Mesenchymal stem cell (in vitro differentiated cells and primary cell): ENCODE data around the gene NDUFA13. TPM values are rescaled to one million over a fixed set of nuclear protein-coding genes. Genes with fewer than 3 reads are reported as not detected.

ENCODE experiments used
- DNase-seq: peaks from one replicate; pipeline ENCODE4 v3.0.0-alpha.2; 2013
- H2AFZ ChIP-seq: one replicate; pipeline ENCODE4 v1.6.1; 2013; ENCODE audit warnings: low read depth, mild to moderate bottlenecking, control low read depth, inconsistent platforms, low read length, moderate library complexity
- H2AK5ac ChIP-seq: 2 replicates; pipeline ENCODE4 v1.6.1; 2013; ENCODE audit warnings: low read length, moderate library complexity, mild to moderate bottlenecking, inconsistent platforms; ENCODE audit not compliant: severe bottlenecking
- H2BK120ac ChIP-seq: one replicate; pipeline ENCODE4 v1.6.1; 2013; ENCODE audit warnings: low read depth, mild to moderate bottlenecking, inconsistent platforms, low read length, moderate library complexity
- H2BK12ac ChIP-seq, 2 experiments: one replicate each; pipeline ENCODE4 v1.6.1; 2013; ENCODE audit warnings: inconsistent platforms in 2 of 2, low read length in 2 of 2, mild to moderate bottlenecking in 2 of 2, moderate library complexity in 2 of 2, control low read depth in 1 of 2
- H2BK15ac ChIP-seq: one replicate; pipeline ENCODE4 v1.6.1; 2013; ENCODE audit warnings: mild to moderate bottlenecking, low read depth, inconsistent platforms; ENCODE audit not compliant: poor library complexity, severe bottlenecking
- H2BK5ac ChIP-seq: 2 replicates; pipeline ENCODE4 v1.6.1; 2013; ENCODE audit warnings: low read depth, mild to moderate bottlenecking, low read length, control low read depth, inconsistent platforms; ENCODE audit not compliant: poor library complexity, severe bottlenecking
- H3K14ac ChIP-seq, 2 experiments: one replicate each; pipeline ENCODE4 v1.6.1; 2013; ENCODE audit warnings: inconsistent platforms in 2 of 2, low read length in 2 of 2, control low read depth in 1 of 2, mild to moderate bottlenecking in 1 of 2, moderate library complexity in 1 of 2
- H3K18ac ChIP-seq, 2 experiments: one replicate each; pipeline ENCODE4 v1.6.1; 2013; ENCODE audit warnings: inconsistent platforms in 2 of 2, low read length in 2 of 2, control low read depth in 1 of 2, low read depth in 1 of 2, mild to moderate bottlenecking in 1 of 2
- H3K23ac ChIP-seq, 2 experiments: one replicate each; pipeline ENCODE4 v1.6.1; 2013; ENCODE audit warnings: inconsistent platforms in 2 of 2, low read length in 2 of 2, mild to moderate bottlenecking in 2 of 2, moderate library complexity in 2 of 2, control low read depth in 1 of 2
- H3K27ac ChIP-seq: 2 replicates; pipeline ENCODE4 v1.5.1; 2013; ENCODE audit warnings: mild to moderate bottlenecking, moderate library complexity, low read length, control low read depth, inconsistent platforms; ENCODE audit not compliant: poor library complexity, severe bottlenecking
- H3K27me3 ChIP-seq, 2 experiments: 2 replicates each; pipeline versions ENCODE4 v1.6.1 to v1.7.0; 2013; ENCODE audit warnings: low read length in 2 of 2, mild to moderate bottlenecking in 2 of 2, moderate library complexity in 2 of 2, control low read depth in 1 of 2, inconsistent platforms in 1 of 2; ENCODE audit not compliant: control insufficient read depth in 1 of 2, insufficient read depth in 1 of 2
- H3K36me3 ChIP-seq, 2 experiments: 2 replicates each; pipeline versions ENCODE4 v1.6.1 to v1.7.0; 2013; ENCODE audit warnings: low read length in 2 of 2, control low read depth in 1 of 2, inconsistent platforms in 1 of 2, low read depth in 1 of 2, mild to moderate bottlenecking in 1 of 2; ENCODE audit not compliant: insufficient read depth in 2 of 2, control insufficient read depth in 1 of 2
- H3K4ac ChIP-seq, 2 experiments: one replicate each; pipeline ENCODE4 v1.6.1; 2013; ENCODE audit warnings: inconsistent platforms in 2 of 2, low read length in 2 of 2, mild to moderate bottlenecking in 2 of 2, moderate library complexity in 2 of 2, control low read depth in 1 of 2, low read depth in 1 of 2
- H3K4me1 ChIP-seq: 2 replicates; pipeline ENCODE4 v1.6.1; 2013; ENCODE audit warnings: low read depth, low read length, control low read depth; ENCODE audit not compliant: control insufficient read depth, insufficient read depth
- H3K4me2 ChIP-seq: 2 replicates; pipeline ENCODE4 v1.6.1; 2013; ENCODE audit warnings: low read length, mild to moderate bottlenecking, inconsistent platforms; ENCODE audit not compliant: poor library complexity, severe bottlenecking
- H3K4me3 ChIP-seq, 2 experiments: 2 replicates each; pipeline versions ENCODE4 v1.5.1 to v1.7.0; 2013; ENCODE audit warnings: low read length in 2 of 2, mild to moderate bottlenecking in 2 of 2, control low read depth in 1 of 2, low read depth in 1 of 2; ENCODE audit not compliant: insufficient read depth in 1 of 2
- H3K79me1 ChIP-seq: replicated peaks from 2 replicates; pipeline ENCODE4 v1.6.1; 2013; ENCODE audit warnings: mild to moderate bottlenecking, control low read depth, low read length, inconsistent platforms; ENCODE audit not compliant: poor library complexity, severe bottlenecking
- H3K9ac ChIP-seq: 2 replicates; pipeline ENCODE4 v1.7.0; 2013; ENCODE audit warnings: mild to moderate bottlenecking, low read length, moderate library complexity
- H3K9me3 ChIP-seq: 2 replicates; pipeline ENCODE4 v1.7.0; 2013; ENCODE audit warnings: mild to moderate bottlenecking, low read length; ENCODE audit not compliant: control insufficient read depth
- H4K8ac ChIP-seq: one replicate; pipeline ENCODE4 v1.6.1; 2013; ENCODE audit warnings: inconsistent platforms, mild to moderate bottlenecking, low read length, moderate library complexity
- H4K91ac ChIP-seq: one replicate; pipeline ENCODE4 v1.6.1; 2013; ENCODE audit warnings: mild to moderate bottlenecking, low read length, inconsistent platforms
- WGBS: methylation state at CpG from one replicate; pipeline ENCODE4 v1.1.7; 2013; ENCODE audit warnings: mixed read lengths; 5-methylcytosine and 5-hydroxymethylcytosine counted together
- polyA plus RNA-seq, 2 experiments: library from polyadenylated mRNA; stranded (reverse); fragments of 200-250 nt; gene quantifications; one replicate each; pipeline ENCODE4 v1.2.3, GENCODE V29; 2013

NDUFA13 gene
- polyA plus RNA-seq (2013, experiment 1 of 2) = 201 TPM
- polyA plus RNA-seq (2013, experiment 2 of 2) = 201 TPM

DNA sequence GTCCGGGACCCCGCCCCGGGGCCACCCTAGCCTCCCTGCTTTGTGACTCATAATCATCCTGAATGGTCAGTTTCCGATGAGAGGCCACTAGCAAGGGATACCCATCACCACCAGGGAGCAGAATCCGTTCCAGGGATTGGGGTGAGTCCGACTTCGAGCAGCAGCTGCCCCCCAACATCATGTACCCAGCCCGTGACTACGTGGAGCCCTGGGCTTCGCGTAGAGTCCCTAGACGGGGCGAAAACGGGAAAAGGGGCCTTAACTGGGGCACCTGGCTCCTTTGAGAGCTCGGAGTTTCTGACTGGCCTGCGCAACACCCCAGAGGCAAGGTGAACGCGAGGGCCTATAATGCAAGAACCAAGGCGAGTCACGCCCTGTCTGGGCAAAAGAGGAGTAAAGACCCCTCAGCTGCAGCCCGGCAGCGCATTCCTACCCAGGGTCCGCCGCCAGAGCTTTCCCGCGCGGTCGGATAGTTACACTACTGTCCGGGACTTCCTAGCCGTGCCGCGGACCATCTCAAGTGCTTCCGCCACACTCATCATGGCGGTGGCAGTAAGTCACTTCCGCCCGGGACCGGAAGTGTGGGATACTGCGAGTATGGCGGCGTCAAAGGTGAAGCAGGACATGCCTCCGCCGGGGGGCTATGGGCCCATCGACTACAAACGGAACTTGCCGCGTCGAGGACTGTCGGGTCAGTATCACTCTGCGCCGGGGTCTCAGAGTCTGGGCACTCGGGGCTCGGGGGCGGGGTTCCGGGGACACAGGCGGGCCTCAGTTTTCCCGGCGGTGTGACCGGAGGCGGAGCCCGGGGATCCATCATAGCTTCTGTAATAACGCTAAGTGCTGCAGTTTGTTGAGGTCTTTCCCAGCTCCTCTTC lies at the start of gene NDUFA13:
NDUFA13 (plus strand) TSS at position 584 of the 878 bp plus-strand sequence; CDS start at position 598, 14 bp downstream.
- H3K14ac ChIP-seq = peak within 1 kb of the TSS in 1 of 2 experiments; percentile 80
- peak within 1 kb of the TSS; percentile 25 for H3K27ac ChIP-seq
- no peaks in the 10 kb centered on the region for H3K27me3 ChIP-seq
- H3K4ac ChIP-seq = peak within 1 kb of the TSS; percentile 95
- H3K4me3 ChIP-seq = peak within 1 kb of the TSS; percentile 75 to 98
- H3K18ac ChIP-seq = peak within 1 kb of the TSS; percentile 87 to 95
- peak within 1 kb of the TSS; percentile 77 for H4K91ac ChIP-seq
- H2AK5ac ChIP-seq = peak within 1 kb of the TSS; percentile 14
- peak within 1 kb of the TSS; percentile 99 for H4K8ac ChIP-seq
- H3K9ac ChIP-seq = peak within 1 kb of the TSS; percentile 97
- H3K23ac ChIP-seq = no peak within 1 kb of the TSS
- H2BK12ac ChIP-seq = no peak within 1 kb of the TSS
- peak; percentile 95 for DNase-seq
- peaks cover 28% of the 10 kb centered on the region for H3K79me1 ChIP-seq
- H3K4me2 ChIP-seq = peak within 1 kb of the TSS; percentile 89
- 13% methylated on average over 60 of the region's 61 CpGs for WGBS
- peaks cover 3% of the 10 kb centered on the region for H3K9me3 ChIP-seq
- H3K4me1 ChIP-seq = peaks cover 14% of the 10 kb centered on the region
- peak within 1 kb of the TSS; percentile 73 for H2BK120ac ChIP-seq
- peaks cover 15 to 27% of the 10 kb centered on the region in 2 experiments for H3K36me3 ChIP-seq
- H2BK15ac ChIP-seq = peak within 1 kb of the TSS; percentile 61
- H2AFZ ChIP-seq = peak within 1 kb of the TSS; percentile 33
- no peak within 1 kb of the TSS for H2BK5ac ChIP-seq

DNA sequence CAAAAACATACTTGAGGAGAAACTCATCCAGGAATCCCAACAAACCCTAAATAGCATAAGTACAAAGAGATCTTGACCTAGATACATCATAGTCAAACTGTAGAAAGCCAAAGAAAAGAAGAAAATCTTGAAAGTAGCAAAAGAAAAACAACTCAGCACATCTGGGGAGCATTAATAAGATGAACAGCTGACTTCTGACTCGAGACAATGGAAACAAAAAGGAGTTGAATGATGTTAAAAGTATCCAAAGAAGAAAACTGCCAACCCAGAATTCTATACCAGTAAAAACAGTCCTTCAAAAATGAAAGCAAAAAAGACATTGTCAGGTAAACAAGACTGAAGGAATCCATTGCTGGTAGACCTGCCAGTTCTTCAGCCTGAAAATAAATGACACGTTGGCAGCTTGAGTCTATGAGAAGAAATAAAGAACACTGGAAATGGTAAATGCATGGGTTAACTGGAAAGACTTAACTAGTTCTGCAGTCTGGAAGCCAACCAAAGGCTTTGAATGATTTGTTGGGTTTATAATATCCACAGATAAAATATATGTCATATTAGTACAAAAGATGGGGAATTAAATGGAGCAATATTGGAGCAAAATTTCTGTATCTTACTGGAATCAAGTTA lies 47.5 kb upstream of the NDUFA13 start:
- Histone ChIP-seq H3K4me3 (no peak overlapping the region), H2BK120ac (no peak overlapping the region), H4K91ac (no peak overlapping the region), H2BK12ac (no peak overlapping the region), H3K18ac (no peak overlapping the region), H3K27me3 (no peaks in the 10 kb centered on the region), H2AK5ac (no peak overlapping the region), H3K23ac (no peak overlapping the region), H3K4me1 (peaks cover 19% of the 10 kb centered on the region), H3K4ac (no peak overlapping the region), H4K8ac (no peak overlapping the region), H3K4me2 (no peak overlapping the region), H2BK5ac (no peak overlapping the region), H3K27ac (no peak overlapping the region), H2BK15ac (no peak overlapping the region), H2AFZ (no peak overlapping the region), H3K9me3 (peaks cover 32% of the 10 kb centered on the region), H3K9ac (no peak overlapping the region), H3K79me1 (peaks cover 37% of the 10 kb centered on the region), H3K14ac (no peak overlapping the region), H3K36me3 (peaks cover 43 to 49% of the 10 kb centered on the region in 2 experiments)
- peak; percentile 43 for DNase-seq
- 100% methylated on average over 1 of the region's 2 CpGs for WGBS

DNA sequence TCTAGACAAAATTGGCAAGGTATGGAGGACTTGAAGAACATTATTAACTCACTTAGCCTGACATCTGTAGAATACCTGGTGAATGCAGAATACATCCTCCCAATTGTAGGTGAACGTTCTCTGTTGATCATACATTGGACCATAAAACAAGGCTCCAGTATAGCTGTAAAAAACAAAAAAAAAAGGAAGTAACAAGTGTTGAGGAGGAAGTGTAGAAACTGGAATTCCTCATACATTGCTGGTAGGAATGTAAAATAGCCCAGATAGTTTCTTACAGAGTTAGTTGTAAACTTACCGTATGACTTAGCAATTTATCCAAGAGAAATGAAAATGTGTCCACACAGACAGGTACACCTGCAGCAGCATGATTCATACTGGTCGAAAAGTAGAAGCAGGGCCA lies 45.4 kb upstream of the NDUFA13 start:
- H3K79me1 ChIP-seq = peaks cover 36% of the 10 kb centered on the region
- WGBS = 97% methylated on average over 2 of the region's 3 CpGs

DNA sequence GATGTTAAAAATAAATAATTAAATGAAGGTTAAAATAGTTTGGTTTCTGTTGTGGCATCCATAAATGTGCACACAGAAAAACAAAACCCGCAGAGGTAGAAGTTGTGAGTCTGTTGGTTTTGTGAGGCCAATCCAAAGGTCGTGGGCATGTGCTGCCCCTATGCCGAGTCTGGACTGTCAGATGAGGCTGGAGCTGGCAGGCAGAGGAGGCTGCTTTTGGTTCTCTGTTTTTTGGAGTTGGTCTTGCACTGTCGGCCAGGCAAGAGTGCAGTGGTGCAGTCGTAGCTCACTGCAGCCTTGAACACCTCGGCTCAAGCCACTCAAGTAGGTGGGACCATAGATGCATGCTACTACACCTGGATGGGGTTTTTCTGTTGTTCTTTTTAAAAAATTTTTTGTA lies 44.3 kb upstream of the NDUFA13 start:
- no peak overlapping the region for H2BK12ac ChIP-seq
- H4K8ac ChIP-seq = no peak overlapping the region
- peaks cover 36% of the 10 kb centered on the region for H3K79me1 ChIP-seq
- no peak overlapping the region for H3K14ac ChIP-seq
- no peaks in the 10 kb centered on the region for H3K27me3 ChIP-seq
- H3K9ac ChIP-seq = no peak overlapping the region
- H3K23ac ChIP-seq = no peak overlapping the region
- no peak overlapping the region for H3K4ac ChIP-seq
- no peak overlapping the region for H2AFZ ChIP-seq
- WGBS = 96% methylated on average over 6 of the region's 6 CpGs
- no peak overlapping the region for H2AK5ac ChIP-seq
- no peak overlapping the region for H3K18ac ChIP-seq
- H2BK15ac ChIP-seq = no peak overlapping the region
- H3K9me3 ChIP-seq = peaks cover 32% of the 10 kb centered on the region
- H3K4me2 ChIP-seq = no peak overlapping the region
- no peak overlapping the region for H3K27ac ChIP-seq
- H2BK5ac ChIP-seq = no peak overlapping the region
- peaks cover 38 to 43% of the 10 kb centered on the region in 2 experiments for H3K36me3 ChIP-seq
- no peak overlapping the region for H3K4me3 ChIP-seq
- H3K4me1 ChIP-seq = peaks cover 14% of the 10 kb centered on the region
- DNase-seq = no peak
- H2BK120ac ChIP-seq = no peak overlapping the region
- H4K91ac ChIP-seq = no peak overlapping the region

More for the DNA sequence above, 45.4 kb upstream of the NDUFA13 start:
- Histone ChIP-seq H2BK120ac (no peak overlapping the region), H3K23ac (no peak overlapping the region), H3K36me3 (peaks cover 42 to 54% of the 10 kb centered on the region in 2 experiments), H3K4me3 (no peak overlapping the region), H4K91ac (no peak overlapping the region), H3K18ac (no peak overlapping the region), H3K9me3 (peaks cover 32% of the 10 kb centered on the region), H3K27me3 (no peaks in the 10 kb centered on the region), H3K4me1 (peaks cover 16% of the 10 kb centered on the region), H2BK12ac (no peak overlapping the region), H2BK15ac (no peak overlapping the region), H2AFZ (no peak overlapping the region), H3K9ac (no peak overlapping the region), H3K14ac (no peak overlapping the region), H2BK5ac (no peak overlapping the region), H3K27ac (no peak overlapping the region), H2AK5ac (no peak overlapping the region), H3K4me2 (no peak overlapping the region), H3K4ac (no peak overlapping the region), H4K8ac (no peak overlapping the region)
- DNase-seq = no peak
